H1 (cell line): ENCODE data around the gene TTC34.

Experiments used
- POLR2A ChIP-seq, 2 experiments: IDR thresholded peaks; 1 replicate in 1 of 2; 2 replicates in 1 of 2; pipeline ENCODE4 v1.6.1; 2011; ENCODE audit warnings: low read depth in 2 of 2, low read length in 2 of 2, mild to moderate bottlenecking in 2 of 2; ENCODE audit errors: control extremely low read depth in 1 of 2
- RAD21 ChIP-seq, 2 experiments: IDR thresholded peaks in 1 of 2; conservative IDR thresholded peaks in 1 of 2; 2 replicates each; pipeline ENCODE4 v1.6.1; 2011; ENCODE audit warnings: low read depth in 2 of 2, low read length in 2 of 2, improper control_type of control experiment in 1 of 2, inconsistent platforms in 1 of 2, mild to moderate bottlenecking in 1 of 2, moderate library complexity in 1 of 2

DNA sequence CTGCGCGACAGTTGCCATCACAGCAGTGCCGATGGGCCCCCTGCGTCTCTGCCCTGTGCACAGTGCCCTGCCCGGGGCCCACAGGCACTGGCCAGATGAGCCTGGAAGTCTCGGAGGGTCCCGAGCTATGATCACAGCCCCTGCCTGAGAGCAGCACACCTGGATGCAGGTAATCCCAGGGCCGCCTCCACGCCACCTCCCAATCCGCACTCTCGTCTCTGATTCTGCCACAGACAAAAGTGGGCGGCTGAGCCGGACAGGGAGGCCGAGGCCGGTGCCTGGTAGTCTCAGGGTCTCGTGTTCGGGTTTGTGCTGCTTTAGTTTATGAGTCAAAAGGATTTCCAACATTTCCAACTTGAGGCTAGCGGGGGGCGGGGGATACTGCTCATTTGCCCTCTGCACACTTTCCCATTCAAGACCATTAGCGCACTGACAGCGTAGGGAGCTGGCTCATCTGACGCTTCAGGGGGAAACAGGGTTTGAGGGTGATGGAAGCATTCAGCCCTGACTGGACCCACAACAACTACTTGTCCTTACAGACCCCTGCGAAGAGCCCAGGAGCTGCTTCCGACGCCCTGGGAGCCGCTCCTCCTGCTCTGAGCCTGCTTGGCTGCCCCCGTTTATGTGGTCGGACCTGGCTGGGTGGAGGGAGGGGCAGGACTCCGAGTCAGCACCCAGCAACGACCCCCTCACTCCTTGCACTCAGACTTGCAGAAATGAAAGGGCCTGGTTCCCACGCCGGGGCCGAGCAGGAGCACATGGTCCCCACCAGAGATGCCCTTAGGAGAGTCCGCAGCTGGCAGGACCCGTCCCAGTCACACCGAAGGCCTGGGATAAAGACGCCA is 1.8 kb upstream of the TTC34 start:
- no peak for TF ChIP-seq RAD21 (IDR thresholded peaks at IDR 0.05 in 1 of 2, conservative IDR thresholded peaks at IDR 0.05 in 1 of 2; ENCODE audit: low read depth in 2 of 2, low read length in 2 of 2)
- TF ChIP-seq POLR2A (IDR thresholded peaks at IDR 0.05; ENCODE audit: control extremely low read depth in 1 of 2, low read depth in 2 of 2, low read length in 2 of 2), result no peak
